Endometrial microvascular endothelial cells (primary cell): Measurements from ENCODE around the gene CTAGE1. TPM values are rescaled to one million over a fixed set of nuclear protein-coding genes. Genes with fewer than 3 reads are reported as not detected.

Experiments
- in situ Hi-C: cut with HindIII; loops from 2 replicates; pipeline ENCODE4 v1.10.0; 2017; ENCODE audit warnings: low sequenced_read_pairs, low pct_unique_long_range_greater_than_20kb; ENCODE audit errors: inconsistent ontology term
- total RNA-seq: library from RNA; depleted of rRNA; stranded (reverse); fragments of >200 nt; gene quantifications from one replicate; pipeline ENCODE4 v1.2.3, GENCODE V29; 2015; ENCODE audit errors: inconsistent ontology term

The CTAGE1 gene
- total RNA-seq, 1 donor from 2014 or later: not detected

DNA sequence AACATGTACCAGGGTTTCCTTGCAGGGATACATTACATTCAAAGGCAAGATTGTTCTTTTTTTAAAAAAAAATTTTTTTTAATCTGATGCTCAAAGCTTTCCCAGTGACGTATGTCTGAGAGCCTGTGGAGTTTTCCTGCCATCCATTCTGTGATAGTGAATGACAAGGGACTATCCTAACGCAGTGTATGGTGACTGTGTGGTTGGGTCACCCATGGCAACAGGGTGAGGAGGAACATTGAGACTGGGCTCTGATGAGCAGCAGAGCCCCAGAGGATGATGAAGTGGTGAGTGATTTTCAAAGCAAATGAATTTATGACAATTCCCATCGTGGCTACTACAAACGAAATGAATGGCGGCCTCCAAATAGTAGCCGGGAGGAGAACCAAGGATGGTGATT, 28.6 kb upstream of the CTAGE1 start:
- in situ Hi-C loops: no loop called here

- in situ Hi-C loops: no loop called here
Observed at GRCh38 chr18:22441638-22442037, 23.9 kb upstream of the CTAGE1 start.

GRCh38 chr18:22439447-22439846, 21.7 kb upstream of the CTAGE1 start:
- in situ Hi-C loops: no loop called here

DNA sequence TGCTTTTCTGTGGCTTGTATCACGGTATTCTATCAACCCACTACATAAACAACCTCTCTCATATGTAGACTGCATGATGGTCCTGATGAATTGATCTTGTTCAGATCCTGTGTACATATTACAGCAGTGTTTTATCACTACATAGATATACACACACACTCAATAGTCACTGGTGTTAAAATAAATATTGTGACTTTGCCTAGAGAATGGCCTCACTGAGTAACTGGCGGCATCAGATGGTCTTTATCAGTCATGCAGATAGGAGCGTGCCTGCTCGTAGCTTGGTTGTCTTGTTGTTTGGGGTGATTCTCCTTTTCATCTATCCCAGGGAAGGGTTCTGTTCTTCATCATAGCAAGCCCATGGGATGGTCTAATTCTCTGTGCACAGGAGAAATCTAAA, 18.4 kb upstream of the CTAGE1 start:
- in situ Hi-C loops: no loop called here

GRCh38 chr18:22434973-22435608, 17.4 kb upstream of the CTAGE1 start:
- in situ Hi-C loops: no loop called here

- in situ Hi-C loops: no loop called here
Observed at GRCh38 chr18:22433956-22434355, 16.2 kb upstream of the CTAGE1 start.

- in situ Hi-C loops: no loop called here
Observed at GRCh38 chr18:22432657-22433137, 15.0 kb upstream of the CTAGE1 start.

GRCh38 chr18:22429564-22429963, 11.8 kb upstream of the CTAGE1 start:
- in situ Hi-C loops: no loop called here

GRCh38 chr18:22428672-22429071, 11.0 kb upstream of the CTAGE1 start:
- in situ Hi-C loops: no loop called here

DNA sequence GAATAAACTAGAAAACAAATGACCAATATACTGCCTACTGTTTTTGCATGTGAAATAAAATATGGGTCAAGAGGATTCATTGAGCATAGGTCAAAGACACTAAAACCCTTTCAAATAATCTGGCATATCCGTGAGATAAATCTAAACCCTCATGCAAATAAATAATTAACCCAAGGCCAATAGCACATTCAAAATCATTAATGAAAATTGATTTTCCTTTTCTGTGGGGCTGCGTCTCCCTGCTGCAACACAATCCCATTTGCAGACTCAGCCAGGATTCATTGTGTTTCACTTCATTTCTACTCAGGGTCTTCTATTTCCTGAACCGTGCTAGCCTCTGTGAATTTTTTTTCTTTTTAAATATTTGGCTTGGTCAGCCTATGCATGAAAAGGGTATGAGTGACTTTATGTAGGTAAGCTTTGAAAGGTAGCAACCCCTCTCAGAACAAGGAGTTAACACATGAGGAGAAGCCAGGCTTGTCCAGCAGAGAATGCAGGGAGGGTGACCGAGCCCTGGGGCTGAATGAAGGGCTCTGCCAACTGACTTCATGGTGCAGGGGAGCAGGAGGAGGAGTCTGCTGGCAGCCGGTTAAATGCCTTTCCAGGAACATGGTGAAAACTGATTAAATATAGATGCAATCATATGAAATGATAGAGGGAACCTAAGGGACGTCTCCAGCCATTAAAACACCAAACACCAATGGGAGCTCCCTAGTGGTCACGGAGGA, 10.3 kb upstream of the CTAGE1 start:
- in situ Hi-C loops: no loop called here

GRCh38 chr18:22424565-22424963, 6.8 kb upstream of the CTAGE1 start:
- in situ Hi-C loops: no loop called here

DNA sequence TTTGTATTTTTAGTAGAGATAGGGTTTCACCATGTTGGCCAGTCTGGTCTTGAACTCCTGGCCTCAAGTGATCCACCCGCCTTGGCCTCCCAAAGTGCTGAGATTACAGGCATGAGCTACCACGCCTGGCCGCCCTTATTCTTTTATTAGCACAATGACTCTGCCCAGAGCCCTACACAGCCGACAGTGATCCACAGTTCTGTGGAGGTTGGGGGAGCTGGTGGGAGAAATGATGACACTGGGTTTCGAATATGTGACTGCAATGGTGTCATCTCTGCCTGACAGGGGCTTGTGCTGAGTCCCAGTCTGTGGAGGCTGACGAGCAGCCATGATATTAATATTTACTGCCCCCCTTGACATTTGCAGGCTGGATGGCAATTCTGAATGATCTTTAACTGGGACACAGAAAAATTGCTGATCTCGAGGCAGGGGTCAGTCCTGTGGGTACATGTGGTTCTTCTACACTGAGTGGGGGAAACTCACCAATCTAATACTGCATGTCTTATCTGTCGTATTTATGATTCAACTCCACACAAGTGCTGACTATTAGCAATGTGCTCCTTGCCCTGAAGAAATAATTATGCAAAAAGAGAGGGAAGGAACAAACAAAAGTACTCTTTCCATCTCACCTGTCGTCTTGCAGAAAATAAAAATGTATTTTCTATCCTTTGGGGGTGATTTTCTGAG, 6.3 kb upstream of the CTAGE1 start:
- in situ Hi-C loops: no loop called here

- in situ Hi-C loops: no loop called here
Observed at GRCh38 chr18:22422909-22423548, 5.3 kb upstream of the CTAGE1 start.

DNA sequence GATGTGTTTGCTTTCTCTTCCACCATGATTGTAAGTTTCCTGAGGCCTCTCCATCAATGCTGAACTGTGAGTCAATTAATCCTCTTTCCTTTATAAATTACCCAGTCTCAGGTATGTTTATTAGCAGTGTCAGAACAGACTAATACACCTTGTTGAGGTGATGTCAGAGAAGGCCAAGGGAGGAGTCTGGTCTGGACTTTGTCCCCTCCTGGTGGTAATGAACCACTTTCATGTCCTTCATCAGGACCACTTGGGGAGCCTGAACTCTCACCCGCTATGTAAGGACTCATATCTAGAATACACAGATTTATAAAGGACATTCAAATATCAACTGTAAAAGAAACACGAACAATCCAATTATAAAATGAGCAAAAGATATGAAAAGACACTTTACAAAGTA, 2.9 kb upstream of the CTAGE1 start:
- in situ Hi-C loops: no loop called here

DNA sequence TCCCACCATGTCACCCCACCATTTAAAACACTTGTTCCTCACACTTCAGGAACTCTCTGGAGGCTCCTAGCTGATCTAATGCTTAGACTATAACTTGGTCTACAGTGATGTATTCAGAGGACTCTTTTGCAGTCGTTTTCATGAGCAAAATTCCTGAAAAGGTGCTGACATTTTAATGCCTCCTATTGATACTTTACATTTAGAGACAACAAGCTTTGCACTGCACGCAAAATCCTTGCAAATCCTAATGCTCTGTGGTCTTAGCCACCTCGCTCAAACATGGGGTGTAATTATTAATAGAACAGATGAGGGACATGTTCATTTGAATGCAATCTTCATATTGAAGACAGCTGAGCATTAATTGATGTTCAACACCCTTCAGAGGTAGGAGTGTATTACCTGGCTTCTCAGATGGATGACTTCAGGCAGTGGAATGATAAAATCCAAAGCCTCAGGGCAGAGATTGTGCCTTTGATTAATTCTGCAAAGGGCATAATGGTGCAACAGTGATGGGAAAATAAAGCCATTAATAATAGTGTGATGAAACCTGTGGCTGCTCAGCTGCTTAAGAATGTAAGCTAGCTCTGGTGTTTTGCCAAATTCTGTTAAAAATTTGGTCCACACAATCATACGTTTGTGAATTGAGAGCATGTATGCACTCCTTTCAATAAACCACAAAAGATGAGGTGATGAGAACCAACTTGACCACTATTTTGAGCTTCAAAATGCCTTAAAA, 5.4 kb downstream of the CTAGE1 start:
- in situ Hi-C loops: no loop called here

DNA sequence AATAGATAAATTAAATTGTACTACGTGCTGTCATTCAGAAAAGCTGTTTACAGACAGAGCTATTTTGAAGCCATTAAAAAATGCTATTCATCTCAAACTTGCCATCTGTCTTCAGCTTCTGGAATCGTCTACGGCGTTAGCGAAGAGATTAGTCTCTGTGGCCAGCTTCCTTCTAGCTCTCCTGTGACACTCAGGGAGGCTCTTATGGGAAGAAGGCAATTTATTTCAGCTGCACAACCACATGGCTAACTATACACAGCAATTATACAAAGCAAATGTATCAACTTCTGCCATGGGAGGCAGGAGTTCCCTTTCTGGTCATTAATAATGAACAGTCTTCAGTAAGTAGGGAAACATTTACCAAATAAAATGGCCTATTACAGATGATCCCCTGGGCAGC, 6.3 kb downstream of the CTAGE1 start:
- in situ Hi-C loops: no loop called here

GRCh38 chr18:22410126-22410525, 7.6 kb downstream of the CTAGE1 start:
- in situ Hi-C loops: no loop called here

GRCh38 chr18:22409445-22409844, 8.3 kb downstream of the CTAGE1 start:
- in situ Hi-C loops: no loop called here

GRCh38 chr18:22408059-22408458, 9.7 kb downstream of the CTAGE1 start:
- in situ Hi-C loops: no loop called here
